Left forelimb (tissue), 1 donor: ENCODE measurements around the gene SARDH.

Experiments used
- DNase-seq: peaks from one replicate; pipeline ENCODE4 v3.0.0-alpha.2; 2018; ENCODE audit warnings: low spot score

Gene SARDH

GRCh38 chr9:133647148-133647547, 91.0 kb downstream of the SARDH start:
- DNase-seq, result no peak

DNA sequence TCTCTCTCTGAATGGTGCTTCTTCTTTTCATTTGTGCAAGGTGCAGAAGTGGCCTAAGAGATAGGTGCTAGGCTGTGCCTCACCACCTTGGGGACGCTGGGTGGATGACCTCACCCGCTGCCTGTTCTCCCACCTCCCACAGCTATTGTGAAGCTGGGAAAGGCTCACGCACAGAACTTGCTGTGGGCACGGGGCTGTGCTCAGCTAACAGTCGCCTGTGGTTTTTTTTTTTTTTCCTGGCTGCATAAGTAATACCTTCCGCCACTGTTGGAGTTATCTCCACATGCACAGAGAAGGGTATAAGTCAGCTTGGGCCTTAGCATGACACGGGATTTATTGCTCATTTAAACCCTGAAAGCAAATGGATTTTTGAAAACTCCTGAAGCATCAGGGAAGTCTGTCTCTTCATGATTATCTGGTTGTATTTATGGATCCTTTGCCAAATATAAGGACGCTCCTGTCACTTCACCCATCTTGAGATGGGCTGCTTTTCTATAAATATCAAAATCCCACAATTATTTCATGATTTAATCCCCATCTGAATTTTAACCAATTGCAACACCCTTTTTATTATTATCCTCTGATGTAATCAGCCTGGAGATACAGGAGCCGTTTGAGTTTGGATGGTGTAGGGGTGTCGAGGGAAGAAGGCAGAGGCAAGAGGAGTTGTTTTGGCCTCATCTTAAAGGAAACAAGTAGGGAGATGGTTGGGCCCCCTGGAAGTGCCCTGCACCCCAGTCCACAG, 93.0 kb downstream of the SARDH start:
- DNase-seq, result no peak

DNA sequence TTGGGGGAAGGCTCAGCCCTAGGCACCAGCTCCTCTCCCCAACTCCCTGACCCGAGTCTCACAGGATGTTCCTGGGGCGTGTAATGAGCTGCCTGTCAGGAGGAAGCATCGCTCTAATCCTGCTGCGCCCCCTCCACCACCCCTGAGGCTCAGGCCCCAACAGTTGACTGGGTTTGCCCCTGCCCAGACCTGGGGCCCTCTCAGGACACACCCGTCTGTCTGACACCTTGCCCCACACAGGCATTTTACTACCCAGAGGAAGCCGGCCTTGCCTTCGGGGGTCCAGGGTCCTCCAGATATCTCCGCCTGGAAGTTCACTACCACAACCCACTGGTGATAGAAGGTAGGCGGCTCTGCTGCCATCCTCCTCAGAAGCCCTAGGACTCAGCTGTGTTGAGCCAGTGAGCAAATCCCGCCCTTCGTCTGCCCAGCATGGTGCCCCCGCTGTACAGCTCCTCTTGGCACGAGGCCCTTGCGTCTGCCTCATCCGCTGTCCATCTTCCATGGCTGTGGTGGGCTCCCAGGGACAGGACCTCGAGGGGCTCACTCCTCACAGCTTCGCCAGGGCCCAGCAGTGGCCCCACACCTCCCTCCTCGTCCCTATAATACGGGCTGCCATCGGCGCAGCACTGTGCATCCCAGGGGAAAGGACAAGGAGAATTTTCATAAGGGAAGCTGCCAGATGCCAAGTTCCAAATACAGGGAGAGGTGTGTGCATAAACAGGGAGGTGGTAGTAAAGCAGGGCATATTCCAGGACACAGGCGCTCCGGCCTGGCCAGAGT, 94.0 kb downstream of the SARDH start:
- no peak for DNase-seq

GRCh38 chr9:133643362-133643755, 94.8 kb downstream of the SARDH start:
- no peak for DNase-seq

GRCh38 chr9:133642708-133643361, 95.3 kb downstream of the SARDH start:
- no peak for DNase-seq

GRCh38 chr9:133641861-133642595, 96.1 kb downstream of the SARDH start:
- no peak for DNase-seq

- no peak for DNase-seq
Observed at GRCh38 chr9:133641396-133641655, 96.8 kb downstream of the SARDH start.

GRCh38 chr9:133640580-133641395, 97.4 kb downstream of the SARDH start:
- no peak for DNase-seq

GRCh38 chr9:133640160-133640559, 98.0 kb downstream of the SARDH start:
- no peak for DNase-seq

GRCh38 chr9:133639613-133640012, 98.5 kb downstream of the SARDH start:
- no peak for DNase-seq

DNA sequence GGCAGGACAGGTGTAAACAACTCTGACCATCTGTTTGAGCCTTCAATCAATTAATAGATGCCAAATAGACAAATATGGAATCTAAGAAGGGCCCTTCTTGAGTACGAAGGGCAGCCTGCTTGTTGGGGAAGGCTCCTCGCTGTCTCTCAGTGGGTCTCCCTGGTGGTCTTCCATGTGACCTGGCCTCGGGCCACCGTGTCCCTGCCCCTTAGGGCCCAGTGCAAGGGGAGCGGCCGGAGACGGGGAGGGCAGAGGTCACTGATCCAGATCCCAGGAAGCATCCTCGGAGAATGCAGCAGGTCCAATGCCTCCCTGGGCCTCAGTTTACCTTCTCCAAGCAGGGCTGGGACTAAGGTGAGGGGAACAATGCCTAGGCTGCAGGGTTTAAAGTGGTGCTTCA, 99.4 kb downstream of the SARDH start:
- DNase-seq, result no peak

DNA sequence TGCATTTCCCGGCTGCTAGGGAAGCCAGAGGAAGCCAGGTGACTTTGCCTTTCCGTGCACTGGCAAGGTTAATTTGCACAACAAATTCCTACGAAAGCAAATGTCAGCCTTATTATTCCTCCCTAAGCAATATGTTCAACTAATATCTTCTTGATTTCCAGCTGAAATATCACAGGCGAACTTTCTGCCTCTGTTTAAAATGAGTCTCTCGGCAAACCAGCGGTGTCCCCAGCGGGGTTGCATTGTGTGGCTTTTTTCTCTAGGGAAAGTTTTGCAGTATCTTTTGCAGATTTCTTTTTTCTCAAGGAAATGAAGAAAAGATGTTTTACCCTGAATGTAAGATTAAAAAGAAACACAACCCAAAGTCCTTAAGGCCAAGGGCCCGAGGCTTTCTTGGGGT, 100.1 kb downstream of the SARDH start:
- DNase-seq, result no peak

DNA sequence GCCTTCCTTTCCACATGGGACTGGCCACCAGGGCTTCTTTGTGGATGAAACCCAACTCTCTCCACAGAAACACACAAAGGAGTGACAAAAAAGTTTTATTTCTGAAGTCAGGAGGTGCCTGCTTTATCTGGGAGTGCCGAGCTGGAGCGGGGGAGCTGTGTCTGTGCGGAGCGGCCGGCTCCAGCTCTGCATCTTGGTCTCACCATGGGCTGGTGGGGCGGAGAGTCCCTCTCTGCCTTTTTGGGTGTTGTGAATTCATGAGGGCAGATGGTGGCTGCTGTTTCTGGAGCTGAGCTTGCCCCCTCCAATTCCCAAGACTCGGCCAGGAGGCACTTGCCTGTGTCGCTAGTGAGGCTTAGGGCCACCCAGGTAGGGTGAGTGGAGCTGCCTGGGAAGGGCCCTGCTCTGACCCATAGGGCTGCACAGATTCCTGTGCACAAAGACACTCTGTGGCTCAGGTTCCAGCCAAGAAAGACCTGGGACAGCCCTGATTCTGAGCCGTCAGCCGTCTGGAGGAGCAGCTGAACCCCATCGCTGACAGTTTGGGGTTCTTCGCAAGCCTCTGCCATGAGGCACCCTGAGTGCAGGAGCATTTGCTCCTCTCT, 100.6 kb downstream of the SARDH start:
- no peak for DNase-seq

GRCh38 chr9:133636902-133637301, 101.2 kb downstream of the SARDH start:
- no peak for DNase-seq

- no peak for DNase-seq
Observed at GRCh38 chr9:133635533-133636531, 102.3 kb downstream of the SARDH start, which contains the start of gene DBH. Gene DBH (plus strand): TSS chr9:133636363. CDS start chr9:133636372, 9 bp downstream.

GRCh38 chr9:133635098-133635497, 103.1 kb downstream of the SARDH start:
- no peak for DNase-seq

DNA sequence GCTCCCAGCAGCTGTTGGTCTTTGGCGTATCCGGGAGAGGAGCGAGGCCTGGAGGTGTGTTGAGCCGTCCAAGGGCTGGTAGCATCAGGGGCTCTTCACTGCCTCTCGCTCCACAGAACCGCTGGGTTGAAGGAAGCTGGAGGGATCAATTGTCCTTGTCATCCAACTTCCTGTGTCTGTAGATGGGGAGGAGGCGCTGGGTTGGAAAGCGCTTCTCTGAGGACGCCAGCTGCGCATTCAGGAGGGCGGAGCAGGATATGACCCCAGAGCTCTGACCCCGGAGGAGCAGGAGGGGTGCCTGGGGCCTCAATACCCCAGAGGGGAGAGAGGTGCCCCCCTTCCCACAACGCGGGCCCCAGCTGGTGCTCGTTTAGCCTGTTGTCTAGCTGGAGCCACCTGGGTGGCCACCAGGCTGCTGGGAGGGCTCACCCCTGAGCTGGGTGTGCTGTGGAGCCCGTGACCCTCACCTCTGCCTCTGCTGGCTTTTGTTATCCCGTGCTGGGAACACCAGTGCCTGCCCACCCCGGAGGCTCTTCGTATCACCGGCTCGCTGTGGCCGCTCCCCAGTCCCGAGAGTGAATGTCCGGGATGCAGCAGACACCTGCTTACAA, 104.0 kb downstream of the SARDH start:
- DNase-seq, result no peak

DNA sequence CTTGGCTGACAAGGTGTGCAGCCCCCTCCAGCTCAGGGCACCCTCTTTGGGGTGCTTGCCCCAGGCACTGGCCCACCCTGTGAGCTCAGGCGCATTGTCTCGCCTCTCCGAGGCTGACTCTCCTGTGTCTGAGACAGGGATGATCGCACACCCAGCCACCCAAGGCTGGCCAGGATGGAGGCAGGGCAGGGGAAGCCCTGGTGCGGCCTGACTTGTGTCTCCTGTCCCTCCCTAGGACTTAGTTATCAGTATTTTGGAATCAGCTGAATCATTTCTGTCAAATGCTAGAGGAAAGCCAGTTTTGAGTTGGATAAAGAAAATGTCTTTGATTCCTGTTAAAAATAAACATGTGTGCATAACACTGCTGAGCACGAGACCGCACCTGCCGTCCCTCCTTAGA, 104.5 kb downstream of the SARDH start:
- DNase-seq, result no peak
